Activated T-helper 2 cell treated with anti-CD3 and anti-CD28 coated beads, Interferon-gamma antibody, Interleukin-2, Interleukin-4, amounts not matched to agents 10 μg/mL and 5 μg/mL and 100 μg/mL, durations not matched to agents 14 hours and 24 hours and 36 hours (primary cell): ENCODE results near the gene PLCB1. TPM values are rescaled to one million over a fixed set of nuclear protein-coding genes. Genes with fewer than 3 reads are reported as not detected.

Experiments used
- DNase-seq: peaks from one replicate; pipeline ENCODE4 v3.0.0; 2021; ENCODE audit warnings: low spot score
- H3K27ac Mint-ChIP-seq: one replicate; pipeline ENCODE4 v1.8.0; 2021; ENCODE audit warnings: mixed read lengths
- H3K27me3 Mint-ChIP-seq: one replicate; pipeline ENCODE4 v1.8.0; 2021; ENCODE audit warnings: low read depth, mixed read lengths
- H3K36me3 Mint-ChIP-seq: one replicate; pipeline ENCODE4 v1.8.0; 2021; ENCODE audit warnings: low read depth, mixed read lengths
- H3K4me1 Mint-ChIP-seq: one replicate; pipeline ENCODE4 v1.8.0; 2021; ENCODE audit warnings: low read depth, mixed read lengths
- H3K4me3 Mint-ChIP-seq: one replicate; pipeline ENCODE4 v1.8.0; 2021; ENCODE audit warnings: low read depth, mild to moderate bottlenecking, moderate library complexity, mixed read lengths
- H3K9me3 Mint-ChIP-seq: one replicate; pipeline ENCODE4 v1.8.0; 2021; ENCODE audit warnings: mixed read lengths
- intact Hi-C: fragments of 100-400 bp; cut with micrococcal nuclease; formaldehyde crosslinking; loops from one replicate; pipeline ENCODE4 v1.15.1; 2023
- total RNA-seq: library from RNA; stranded (reverse); gene quantifications from 2 replicates; pipeline ENCODE4 v1.2.3, GENCODE V29; 2022

The PLCB1 gene
- total RNA-seq, 1 donor from 2014 or later: 2.6 TPM

DNA sequence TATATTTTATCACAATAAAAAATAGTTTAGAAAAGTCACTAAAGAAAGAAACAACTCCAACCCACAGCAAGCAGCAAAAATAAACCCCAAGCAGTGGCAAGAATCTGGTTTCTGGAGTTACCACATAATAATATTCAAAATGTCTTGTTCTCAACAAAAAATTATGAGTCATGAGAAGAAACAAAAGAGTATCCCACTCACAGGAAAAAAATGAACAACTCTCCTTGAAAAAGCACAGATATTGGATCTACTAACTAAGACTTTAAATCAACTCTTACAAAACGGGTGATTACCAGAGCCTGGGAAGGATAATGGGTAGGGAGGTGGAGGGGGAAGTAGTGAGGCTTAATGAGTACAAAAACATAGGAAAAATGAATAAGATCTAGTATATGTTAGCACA, 425.6 kb downstream of the PLCB1 start:
- Mint-ChIP-seq H3K27ac (no peak overlapping the region), H3K9me3 (peaks cover 9% of the 10 kb centered on the region), H3K4me3 (no peak overlapping the region), H3K27me3 (no peaks in the 10 kb centered on the region), H3K4me1 (no peaks in the 10 kb centered on the region), H3K36me3 (no peaks in the 10 kb centered on the region)
- no peak for DNase-seq
- intact Hi-C loops: no loop called here

DNA sequence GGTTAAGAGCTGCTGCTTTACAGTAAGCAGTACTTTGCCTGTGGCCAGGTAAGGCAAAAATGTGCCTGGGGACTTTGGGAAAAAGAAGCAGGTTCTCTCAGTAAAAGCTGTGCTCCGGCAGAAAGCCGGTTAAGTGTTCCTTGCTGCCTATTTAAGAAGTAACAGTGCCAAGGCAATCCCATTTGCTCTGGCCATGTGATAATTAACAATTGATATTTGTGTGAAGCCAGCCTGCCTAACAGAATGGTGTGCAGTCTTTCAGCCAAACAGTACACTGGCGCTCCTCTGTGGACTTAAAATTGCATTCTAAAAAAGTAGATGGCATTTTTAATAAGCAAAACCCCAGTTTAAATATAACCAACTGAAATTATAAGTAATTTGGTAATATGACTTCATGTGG, 430.3 kb downstream of the PLCB1 start:
- intact Hi-C loops: no loop called here
- Mint-ChIP-seq H3K4me3 (no peak overlapping the region), H3K9me3 (peaks cover 4% of the 10 kb centered on the region), H3K36me3 (no peaks in the 10 kb centered on the region), H3K27me3 (no peaks in the 10 kb centered on the region), H3K4me1 (no peaks in the 10 kb centered on the region), H3K27ac (no peak overlapping the region)
- DNase-seq: no peak

GRCh38 chr20:8568075-8568474, 436.0 kb downstream of the PLCB1 start:
- DNase-seq: no peak
- Mint-ChIP-seq H3K27ac (no peak overlapping the region), H3K4me1 (no peaks in the 10 kb centered on the region)

DNA sequence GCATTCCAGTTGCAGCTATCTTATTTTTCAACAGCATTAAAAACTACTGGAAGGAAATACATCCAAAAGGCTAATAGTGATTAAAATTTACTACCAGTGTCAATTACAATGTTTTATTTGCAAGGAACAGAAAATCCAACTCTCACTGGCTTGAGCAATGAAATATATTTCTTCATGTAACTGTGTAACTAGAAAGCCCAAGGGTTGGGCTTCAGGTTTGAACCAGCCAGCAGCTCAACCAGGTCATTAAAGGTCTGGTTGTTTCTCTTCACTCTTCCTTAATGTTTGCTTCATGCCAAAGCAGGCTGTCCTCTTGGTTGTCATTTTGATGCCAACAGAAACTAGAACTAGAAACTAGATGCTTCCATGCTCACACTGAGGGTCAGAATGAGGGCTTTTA, 437.7 kb downstream of the PLCB1 start:
- intact Hi-C loops: no loop called here
- Mint-ChIP-seq H3K27ac (no peak overlapping the region), H3K4me3 (no peak overlapping the region)

More at GRCh38 chr20:8568075-8568474, 436.0 kb downstream of the PLCB1 start:
- H3K4me3 Mint-ChIP-seq: no peak overlapping the region
- peaks cover 4% of the 10 kb centered on the region for H3K9me3 Mint-ChIP-seq
- no peaks in the 10 kb centered on the region for H3K36me3 Mint-ChIP-seq
- no peaks in the 10 kb centered on the region for H3K27me3 Mint-ChIP-seq
- intact Hi-C loops: no loop called here

DNA sequence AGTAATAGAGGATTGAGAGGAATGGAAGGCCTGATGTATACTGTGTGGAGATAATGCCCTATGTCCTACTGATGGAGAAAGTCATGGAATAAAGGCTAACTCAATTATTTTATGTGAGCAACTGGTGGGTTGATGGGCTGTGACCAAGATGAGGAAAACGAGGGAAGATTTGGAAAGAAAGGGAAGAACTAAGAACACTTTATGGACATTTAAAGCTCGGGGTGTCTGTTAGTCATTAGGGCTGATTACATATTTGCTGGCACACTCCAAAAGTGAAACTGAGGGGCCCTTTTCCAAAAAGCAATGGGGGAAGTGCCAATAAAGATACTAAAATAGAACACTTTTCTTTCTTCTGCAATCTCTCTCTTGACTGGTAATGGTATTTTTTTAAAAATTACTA, 439.5 kb downstream of the PLCB1 start:
- no peaks in the 10 kb centered on the region for H3K4me1 Mint-ChIP-seq
- intact Hi-C loops: no loop called here
- DNase-seq: no peak
- H3K4me3 Mint-ChIP-seq: no peak overlapping the region
- H3K27ac Mint-ChIP-seq: no peak overlapping the region
- no peaks in the 10 kb centered on the region for H3K9me3 Mint-ChIP-seq
- H3K27me3 Mint-ChIP-seq: no peaks in the 10 kb centered on the region
- H3K36me3 Mint-ChIP-seq: no peaks in the 10 kb centered on the region

More for the DNA sequence above, 437.7 kb downstream of the PLCB1 start:
- Mint-ChIP-seq H3K36me3 (no peaks in the 10 kb centered on the region), H3K9me3 (no peaks in the 10 kb centered on the region), H3K27me3 (no peaks in the 10 kb centered on the region), H3K4me1 (no peaks in the 10 kb centered on the region)
- no peak for DNase-seq

DNA sequence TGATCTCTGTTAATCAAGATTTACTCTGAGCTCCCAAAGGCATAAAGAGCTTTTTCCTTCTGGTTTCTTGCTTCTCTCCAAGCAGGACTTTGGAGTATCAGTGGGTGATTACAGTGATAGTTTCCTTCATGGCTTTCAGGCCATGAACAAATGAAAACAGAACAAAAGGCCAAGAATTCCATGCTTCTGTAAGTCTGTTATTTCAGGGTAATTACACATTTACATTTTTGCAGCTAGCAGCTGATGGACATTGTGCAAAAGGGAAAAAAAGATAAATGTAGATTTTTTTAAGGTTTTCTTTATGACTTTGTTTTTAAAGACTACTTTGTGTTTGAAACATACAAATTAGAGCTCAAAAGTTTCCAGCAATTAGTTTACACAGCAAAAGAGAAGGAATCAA, 441.6 kb downstream of the PLCB1 start:
- intact Hi-C loops: no loop called here
- no peak overlapping the region for H3K27ac Mint-ChIP-seq
- no peak for DNase-seq

DNA sequence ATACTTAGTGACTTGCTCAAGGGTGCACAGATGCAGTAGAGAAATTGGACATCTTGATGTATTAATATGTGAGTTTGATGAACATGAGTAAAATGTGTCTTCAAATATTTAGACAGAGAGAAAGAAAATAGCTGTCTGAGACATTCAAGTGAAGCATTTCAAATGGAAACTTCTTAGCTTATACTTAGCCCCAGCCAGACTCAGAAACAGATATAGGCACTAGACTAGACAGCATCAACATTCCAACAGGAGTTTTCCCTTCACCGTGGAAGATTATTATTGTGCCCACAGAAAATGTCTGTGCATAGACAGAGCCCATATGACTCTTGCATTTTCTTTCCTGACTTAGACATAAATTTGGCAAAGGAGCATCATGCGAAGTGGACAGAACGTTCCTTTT, 443.0 kb downstream of the PLCB1 start:
- no peak overlapping the region for H3K4me3 Mint-ChIP-seq
- no peak for DNase-seq
- intact Hi-C loops: no loop called here

More for the DNA sequence above, 441.6 kb downstream of the PLCB1 start:
- no peaks in the 10 kb centered on the region for H3K36me3 Mint-ChIP-seq
- H3K9me3 Mint-ChIP-seq: no peaks in the 10 kb centered on the region
- H3K27me3 Mint-ChIP-seq: no peaks in the 10 kb centered on the region
- H3K4me3 Mint-ChIP-seq: no peak overlapping the region
- no peaks in the 10 kb centered on the region for H3K4me1 Mint-ChIP-seq

DNA sequence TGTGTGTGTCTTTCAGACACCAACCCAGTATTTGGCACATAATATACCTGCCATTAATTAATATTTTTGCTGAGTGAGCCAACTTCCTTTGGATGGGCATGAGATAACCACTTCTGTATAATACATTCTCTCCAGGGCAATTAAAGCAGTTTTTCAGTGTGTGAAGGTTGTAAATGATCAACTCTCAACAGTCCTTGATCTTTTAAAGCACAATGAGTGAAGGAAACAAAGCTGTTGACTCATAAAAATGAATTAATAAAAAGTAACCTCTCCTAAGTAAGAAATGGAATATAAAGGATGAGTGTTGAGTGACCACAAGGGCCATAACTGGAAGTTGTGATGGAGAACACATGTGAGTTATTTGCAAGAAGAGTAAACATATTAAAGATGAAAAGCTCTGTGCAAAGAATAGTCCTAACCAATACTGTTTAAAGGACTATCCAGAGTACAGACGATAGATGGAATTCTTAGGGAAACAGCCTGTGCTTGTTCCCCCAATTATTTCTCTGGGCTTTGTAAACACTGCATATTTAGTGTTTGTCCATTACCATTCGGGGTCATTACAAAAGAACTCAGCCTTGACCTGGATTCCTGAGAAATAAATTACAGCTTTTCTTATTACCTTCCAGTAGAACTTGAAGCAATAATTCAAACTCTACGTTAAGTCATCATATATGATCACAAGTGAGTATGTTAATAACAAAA, 446.2 kb downstream of the PLCB1 start:
- Mint-ChIP-seq H3K9me3 (no peaks in the 10 kb centered on the region), H3K4me3 (no peak overlapping the region), H3K27ac (no peak overlapping the region), H3K4me1 (no peaks in the 10 kb centered on the region), H3K36me3 (no peaks in the 10 kb centered on the region), H3K27me3 (no peaks in the 10 kb centered on the region)
- no peak for DNase-seq
- intact Hi-C loops: no loop called here

More for the DNA sequence above, 443.0 kb downstream of the PLCB1 start:
- Mint-ChIP-seq H3K4me1 (no peaks in the 10 kb centered on the region), H3K9me3 (no peaks in the 10 kb centered on the region), H3K27me3 (no peaks in the 10 kb centered on the region), H3K27ac (no peak overlapping the region), H3K36me3 (no peaks in the 10 kb centered on the region)

DNA sequence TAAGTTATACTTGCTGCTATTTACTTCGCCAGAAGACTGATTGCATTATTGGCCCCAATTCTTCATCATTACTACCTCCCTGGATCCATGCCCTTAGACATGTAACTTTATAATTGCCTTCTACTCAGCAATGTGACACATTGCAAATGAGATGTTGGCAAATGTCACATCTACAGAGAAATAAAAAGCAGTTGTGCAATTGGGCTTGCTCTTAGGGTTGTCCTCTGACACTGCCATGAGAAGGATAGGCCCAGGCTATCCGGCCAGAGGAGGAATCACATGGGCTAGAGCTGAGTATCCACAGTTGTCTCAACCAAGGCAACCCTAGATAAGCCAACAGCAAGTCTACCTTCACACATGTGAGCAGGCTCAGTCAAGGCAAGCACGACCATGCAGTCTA, 447.0 kb downstream of the PLCB1 start:
- Mint-ChIP-seq H3K4me1 (no peaks in the 10 kb centered on the region), H3K27me3 (no peaks in the 10 kb centered on the region), H3K9me3 (no peaks in the 10 kb centered on the region), H3K4me3 (no peak overlapping the region), H3K27ac (no peak overlapping the region), H3K36me3 (no peaks in the 10 kb centered on the region)
- DNase-seq: no peak
- intact Hi-C loops: no loop called here

- H3K4me3 Mint-ChIP-seq: no peak overlapping the region
- H3K4me1 Mint-ChIP-seq: no peaks in the 10 kb centered on the region
- intact Hi-C loops: no loop called here
- no peaks in the 10 kb centered on the region for H3K9me3 Mint-ChIP-seq
- H3K27me3 Mint-ChIP-seq: no peaks in the 10 kb centered on the region
- H3K36me3 Mint-ChIP-seq: no peaks in the 10 kb centered on the region
- no peak for DNase-seq
- no peak overlapping the region for H3K27ac Mint-ChIP-seq
These were observed 449.5 kb downstream of the PLCB1 start for GRCh38 chr20:8581446-8582183.

- Mint-ChIP-seq H3K27ac (no peak overlapping the region), H3K36me3 (no peaks in the 10 kb centered on the region), H3K9me3 (no peaks in the 10 kb centered on the region), H3K4me3 (no peak overlapping the region), H3K4me1 (no peaks in the 10 kb centered on the region), H3K27me3 (no peaks in the 10 kb centered on the region)
- DNase-seq: no peak
- intact Hi-C loops: no loop called here
These were observed 451.0 kb downstream of the PLCB1 start for GRCh38 chr20:8583012-8583565.

DNA sequence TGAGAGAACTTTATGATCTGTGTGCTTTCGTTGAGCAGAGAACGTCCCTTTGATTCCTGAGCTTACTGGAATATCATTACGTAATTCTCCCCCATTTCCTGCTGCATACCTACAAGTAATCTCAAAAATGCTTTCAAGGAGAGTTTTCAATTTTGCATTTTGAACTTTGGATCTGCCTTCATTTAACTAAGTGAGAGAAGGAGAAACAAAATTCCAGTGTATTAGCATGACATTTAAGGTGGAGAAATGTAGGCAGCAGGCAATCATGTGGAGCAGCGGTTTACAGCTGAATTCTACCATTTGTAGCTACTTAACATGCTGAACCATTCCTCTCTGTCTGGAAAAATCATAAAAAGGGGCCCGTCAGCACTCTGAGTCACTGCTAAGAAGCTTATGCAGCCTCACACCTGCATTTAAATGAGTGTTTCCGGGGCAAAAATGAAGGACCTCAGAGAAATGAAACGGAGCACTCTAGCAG, 451.5 kb downstream of the PLCB1 start:
- Mint-ChIP-seq H3K4me1 (no peaks in the 10 kb centered on the region), H3K36me3 (no peaks in the 10 kb centered on the region), H3K27me3 (no peaks in the 10 kb centered on the region), H3K9me3 (no peaks in the 10 kb centered on the region), H3K27ac (no peak overlapping the region), H3K4me3 (no peak overlapping the region)
- intact Hi-C loops: no loop called here
- no peak for DNase-seq

GRCh38 chr20:8587251-8587650, 455.2 kb downstream of the PLCB1 start:
- no peaks in the 10 kb centered on the region for H3K36me3 Mint-ChIP-seq
- intact Hi-C loops: no loop called here
- H3K9me3 Mint-ChIP-seq: no peaks in the 10 kb centered on the region
- no peak overlapping the region for H3K4me3 Mint-ChIP-seq
- no peaks in the 10 kb centered on the region for H3K4me1 Mint-ChIP-seq
- H3K27me3 Mint-ChIP-seq: no peaks in the 10 kb centered on the region
- DNase-seq: no peak
- H3K27ac Mint-ChIP-seq: no peak overlapping the region
